Progenitor cell of endocrine pancreas (in vitro differentiated cells): ENCODE results near the gene TMEM258. TPM values are rescaled to one million over a fixed set of nuclear protein-coding genes. Genes with fewer than 3 reads are reported as not detected.

Experiments used
- DNase-seq: peaks from one replicate; pipeline ENCODE4 v3.0.0; 2021; ENCODE audit warnings: low spot score; ENCODE audit not compliant: unreplicated experiment
- H3K27ac Mint-ChIP-seq: 2 replicates; pipeline ENCODE4 v1.8.0; 2021; ENCODE audit warnings: mild to moderate bottlenecking, moderate library complexity, mixed read lengths
- H3K27me3 Mint-ChIP-seq: 2 replicates; pipeline ENCODE4 v1.8.0; 2021; ENCODE audit warnings: mixed read lengths
- H3K36me3 Mint-ChIP-seq: 2 replicates; pipeline ENCODE4 v1.8.0; 2022; ENCODE audit warnings: mixed read lengths; ENCODE audit not compliant: insufficient read depth
- H3K4me1 Mint-ChIP-seq: 2 replicates; pipeline ENCODE4 v1.8.0; 2021; ENCODE audit warnings: low read depth, mixed read lengths
- H3K4me3 Mint-ChIP-seq: 2 replicates; pipeline ENCODE4 v1.8.0; 2021; ENCODE audit warnings: low read depth, mild to moderate bottlenecking, moderate library complexity, mixed read lengths
- H3K9me3 Mint-ChIP-seq: 2 replicates; pipeline ENCODE4 v1.8.0; 2021; ENCODE audit warnings: low read depth, mixed read lengths
- total RNA-seq: library from RNA; stranded (reverse); gene quantifications from 2 replicates; pipeline ENCODE4 v1.2.1, GENCODE V29; 2021
- TF ChIP-seq, protein P1 (sequence below): fragments of 200-600 bp; sonication (generic); IDR thresholded peaks from one replicate; pipeline ENCODE4 v1.5.0; 2021; ENCODE audit warnings: antibody characterized with exemption, mild to moderate bottlenecking; ENCODE audit not compliant: unreplicated experiment

The TMEM258 gene
- total RNA-seq, 1 donor from 2014 or later: 185 TPM

DNA sequence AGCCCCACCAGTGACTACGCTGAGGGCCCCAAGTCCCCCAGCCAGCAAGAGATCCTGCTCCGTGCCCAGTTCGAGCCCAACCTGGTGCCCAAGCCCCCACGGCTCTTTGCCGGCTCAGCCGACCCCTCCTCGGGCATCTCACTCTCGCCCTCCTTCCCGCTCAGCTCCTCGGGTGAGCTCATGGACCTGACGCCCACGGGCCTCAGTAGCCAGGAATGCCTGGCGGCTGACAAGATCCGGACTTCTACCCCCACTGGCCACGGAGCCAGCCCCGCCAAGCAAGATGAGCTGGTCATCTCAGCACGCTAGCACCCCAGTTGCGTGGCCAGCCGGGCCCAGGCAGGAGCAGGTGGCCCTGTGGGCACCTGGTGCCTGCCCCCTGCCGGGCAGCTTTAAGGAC is 48.2 kb downstream of the TMEM258 start:
- H3K4me3 Mint-ChIP-seq: no peak overlapping the region
- no peak for DNase-seq
- TF ChIP-seq, protein P1, sequence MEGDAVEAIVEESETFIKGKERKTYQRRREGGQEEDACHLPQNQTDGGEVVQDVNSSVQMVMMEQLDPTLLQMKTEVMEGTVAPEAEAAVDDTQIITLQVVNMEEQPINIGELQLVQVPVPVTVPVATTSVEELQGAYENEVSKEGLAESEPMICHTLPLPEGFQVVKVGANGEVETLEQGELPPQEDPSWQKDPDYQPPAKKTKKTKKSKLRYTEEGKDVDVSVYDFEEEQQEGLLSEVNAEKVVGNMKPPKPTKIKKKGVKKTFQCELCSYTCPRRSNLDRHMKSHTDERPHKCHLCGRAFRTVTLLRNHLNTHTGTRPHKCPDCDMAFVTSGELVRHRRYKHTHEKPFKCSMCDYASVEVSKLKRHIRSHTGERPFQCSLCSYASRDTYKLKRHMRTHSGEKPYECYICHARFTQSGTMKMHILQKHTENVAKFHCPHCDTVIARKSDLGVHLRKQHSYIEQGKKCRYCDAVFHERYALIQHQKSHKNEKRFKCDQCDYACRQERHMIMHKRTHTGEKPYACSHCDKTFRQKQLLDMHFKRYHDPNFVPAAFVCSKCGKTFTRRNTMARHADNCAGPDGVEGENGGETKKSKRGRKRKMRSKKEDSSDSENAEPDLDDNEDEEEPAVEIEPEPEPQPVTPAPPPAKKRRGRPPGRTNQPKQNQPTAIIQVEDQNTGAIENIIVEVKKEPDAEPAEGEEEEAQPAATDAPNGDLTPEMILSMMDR: no peak
- peaks cover 3% of the 10 kb centered on the region for H3K36me3 Mint-ChIP-seq
- H3K4me1 Mint-ChIP-seq: peaks cover 9% of the 10 kb centered on the region
- H3K27me3 Mint-ChIP-seq: no peaks in the 10 kb centered on the region
- no peak overlapping the region for H3K27ac Mint-ChIP-seq
- H3K9me3 Mint-ChIP-seq: no peaks in the 10 kb centered on the region

DNA sequence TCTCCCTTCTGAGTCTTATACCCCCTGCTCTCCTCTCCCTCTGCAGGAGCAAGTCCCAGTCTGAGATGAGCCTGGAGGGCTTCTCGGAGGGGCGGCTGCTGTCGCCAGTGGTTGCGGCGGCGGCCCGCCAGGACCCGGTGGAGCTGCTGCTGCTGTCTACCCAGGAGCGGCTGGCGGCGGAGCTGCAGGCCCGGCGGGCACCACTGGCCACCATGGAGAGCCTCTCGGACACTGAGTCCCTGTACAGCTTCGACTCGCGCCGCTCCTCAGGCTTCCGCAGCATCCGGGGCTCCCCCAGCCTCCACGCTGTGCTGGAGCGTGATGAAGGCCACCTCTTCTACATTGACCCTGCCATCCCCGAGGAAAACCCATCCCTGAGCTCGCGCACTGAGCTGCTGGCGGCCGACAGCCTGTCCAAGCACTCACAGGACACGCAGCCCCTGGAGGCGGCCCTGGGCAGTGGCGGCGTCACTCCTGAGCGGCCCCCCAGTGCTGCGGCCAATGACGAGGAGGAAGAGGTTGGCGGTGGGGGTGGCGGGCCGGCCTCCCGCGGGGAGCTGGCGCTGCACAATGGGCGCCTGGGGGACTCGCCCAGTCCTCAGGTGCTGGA is 48.8 kb downstream of the TMEM258 start:
- Mint-ChIP-seq H3K9me3 (no peaks in the 10 kb centered on the region), H3K4me3 (no peak overlapping the region), H3K36me3 (peaks cover 3% of the 10 kb centered on the region), H3K27me3 (no peaks in the 10 kb centered on the region), H3K27ac (no peak overlapping the region), H3K4me1 (peaks cover 4% of the 10 kb centered on the region)
- no peak for DNase-seq
- TF ChIP-seq, protein P1: no peak

DNA sequence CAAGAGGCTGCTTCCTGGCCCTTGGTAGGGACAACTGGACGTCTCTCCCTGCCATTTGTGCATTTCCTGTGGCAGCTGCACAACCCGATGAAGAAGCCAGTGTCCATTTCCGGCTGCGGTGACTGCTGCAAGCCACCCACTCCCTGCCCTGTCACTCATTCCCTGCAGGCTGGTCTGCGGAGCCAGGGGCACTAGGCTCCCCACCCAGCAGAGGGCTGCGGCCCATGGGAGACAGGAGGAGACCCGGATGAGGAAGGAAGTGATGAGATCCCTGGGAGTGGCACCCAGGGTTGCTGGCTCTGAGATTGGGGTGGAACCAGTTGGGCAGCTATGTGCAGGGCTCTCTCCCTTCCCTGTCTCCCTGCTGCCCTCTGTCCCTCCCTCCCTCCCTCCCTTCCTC is 50.0 kb downstream of the TMEM258 start:
- Mint-ChIP-seq H3K4me3 (no peak overlapping the region), H3K4me1 (no peaks in the 10 kb centered on the region), H3K27me3 (no peaks in the 10 kb centered on the region), H3K36me3 (peaks cover 5% of the 10 kb centered on the region), H3K27ac (no peak overlapping the region), H3K9me3 (no peaks in the 10 kb centered on the region)
- TF ChIP-seq, protein P1: no peak
- DNase-seq: no peak

DNA sequence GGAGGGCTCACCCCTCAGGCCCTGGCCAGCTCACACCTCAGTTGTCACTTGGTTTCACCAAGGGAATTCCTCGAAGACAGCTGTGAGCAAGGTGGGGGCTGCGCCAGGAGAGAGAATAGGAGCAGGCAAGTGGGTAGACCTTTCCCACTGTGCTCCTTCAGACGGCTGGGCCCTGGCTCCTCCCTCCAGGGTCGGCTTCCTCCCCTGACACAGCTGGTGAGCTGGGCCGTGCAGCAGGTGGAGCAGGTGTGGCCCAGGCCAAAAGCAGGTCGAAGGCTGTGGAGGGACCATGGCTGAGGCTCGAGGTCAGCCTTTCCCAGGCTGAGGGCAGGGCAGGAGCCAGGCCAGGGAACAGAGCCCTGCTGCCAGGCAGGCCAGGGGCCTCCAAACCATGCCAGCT is 52.4 kb downstream of the TMEM258 start:
- TF ChIP-seq, protein P1: no peak
- Mint-ChIP-seq H3K27ac (no peak overlapping the region), H3K4me3 (no peak overlapping the region), H3K36me3 (peaks cover 6% of the 10 kb centered on the region), H3K4me1 (no peaks in the 10 kb centered on the region), H3K27me3 (no peaks in the 10 kb centered on the region), H3K9me3 (no peaks in the 10 kb centered on the region)
- DNase-seq: no peak

- no peak overlapping the region for H3K4me3 Mint-ChIP-seq
- no peaks in the 10 kb centered on the region for H3K4me1 Mint-ChIP-seq
- TF ChIP-seq, protein P1: no peak
- H3K9me3 Mint-ChIP-seq: no peaks in the 10 kb centered on the region
- DNase-seq: no peak
- H3K27ac Mint-ChIP-seq: no peak overlapping the region
- peaks cover 6% of the 10 kb centered on the region for H3K36me3 Mint-ChIP-seq
- no peaks in the 10 kb centered on the region for H3K27me3 Mint-ChIP-seq
Observed at GRCh38 chr11:61739413-61739812, 53.0 kb downstream of the TMEM258 start.

Other genes with a start within 250 kb of the TMEM258 start
- gene SYT7, start 211.5 kb downstream of the TMEM258 start, total RNA-seq: 10.3 and 11.7 TPM in 2 replicates
- 8.7 and 9.3 TPM in 2 replicates for gene DAGLA, start 112.2 kb downstream of the TMEM258 start, total RNA-seq
- gene MYRF, start 40.0 kb downstream of the TMEM258 start, total RNA-seq: 117 and 128 TPM in 2 replicates
- 34.4 and 36.6 TPM in 2 replicates for gene FEN1, start 312 bp upstream of the TMEM258 start, total RNA-seq
- gene FADS1, start 24.4 kb upstream of the TMEM258 start, total RNA-seq: 114 and 121 TPM in 2 replicates
- gene FADS2, start 35.7 kb upstream of the TMEM258 start, total RNA-seq: 399 and 402 TPM in 2 replicates
- gene FADS3, start 98.9 kb upstream of the TMEM258 start, total RNA-seq: 21.2 and 23.7 TPM in 2 replicates
- 0.53 and 0.67 TPM in 2 replicates for gene RAB3IL1, start 125.0 kb upstream of the TMEM258 start, total RNA-seq
- 0.34 and 0.44 TPM in 2 replicates for gene BEST1, start 157.8 kb upstream of the TMEM258 start, total RNA-seq
- gene FTH1, start 175.0 kb upstream of the TMEM258 start, total RNA-seq: 1,669 and 1,699 TPM in 2 replicates